Astrocyte (in vitro differentiated cells and primary cell): ENCODE data around the gene LYPD3.
"Not testable (repeated sequence)": the region's sequence is repeated elsewhere in the genome, so short reads cannot be mapped to it uniquely, and the experiment has no call there.

Experiments
- CTCF ChIP-seq: IDR thresholded peaks from 2 replicates; pipeline ENCODE4 v1.5.1; 2011; ENCODE audit warnings: low read depth, mild to moderate bottlenecking, inconsistent platforms, low read length, moderate library complexity; ENCODE audit not compliant: insufficient read depth
- EZH2 ChIP-seq: IDR thresholded peaks from 2 replicates; pipeline ENCODE4 v1.6.1; 2012; ENCODE audit warnings: mild to moderate bottlenecking, low read length, inconsistent platforms; ENCODE audit not compliant: insufficient read depth

GRCh38 chr19:43512399-43512798 lies 47.0 kb upstream of the LYPD3 start:
- not testable (repeated sequence) for TF ChIP-seq CTCF, EZH2
